Fibroblast of lung (primary cell): ENCODE measurements around the gene TMEM131.

ENCODE experiments used
- EZH2 ChIP-seq: IDR thresholded peaks from 2 replicates; pipeline ENCODE4 v1.5.1; 2012; ENCODE audit warnings: low read length, control low read depth, mild to moderate bottlenecking; ENCODE audit errors: missing control alignments
- TF ChIP-seq, protein P1 (sequence below), 2 donors: IDR thresholded peaks in 1 of 2; conservative IDR thresholded peaks in 1 of 2; 1 replicate in 1 of 2; 2 replicates in 1 of 2; pipeline ENCODE4 v1.5.1; 2011 to 2012; ENCODE audit warnings: low read length in 2 of 2, control low read depth in 1 of 2, inconsistent platforms in 1 of 2, low read depth in 1 of 2, mild to moderate bottlenecking in 1 of 2

DNA sequence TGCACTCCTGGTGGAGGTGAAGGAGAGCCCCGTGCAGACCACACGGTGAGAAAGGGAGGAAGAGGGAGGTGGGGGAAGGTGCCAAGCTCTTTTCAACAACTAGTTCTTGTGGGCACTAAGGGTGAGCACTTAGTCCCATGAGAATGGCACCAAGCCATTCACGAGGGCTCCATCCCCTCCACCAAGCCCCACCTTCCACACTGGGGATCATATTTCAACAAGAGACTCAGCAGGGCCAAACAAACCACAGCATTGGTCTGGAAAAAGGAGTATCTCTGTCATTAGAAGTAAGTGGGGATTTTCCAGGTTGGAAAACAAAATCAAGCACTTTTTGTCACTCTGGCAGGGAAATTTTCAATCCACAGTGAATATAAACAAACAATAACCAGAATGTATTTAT is 244.0 kb downstream of the TMEM131 start:
- TF ChIP-seq, protein P1, sequence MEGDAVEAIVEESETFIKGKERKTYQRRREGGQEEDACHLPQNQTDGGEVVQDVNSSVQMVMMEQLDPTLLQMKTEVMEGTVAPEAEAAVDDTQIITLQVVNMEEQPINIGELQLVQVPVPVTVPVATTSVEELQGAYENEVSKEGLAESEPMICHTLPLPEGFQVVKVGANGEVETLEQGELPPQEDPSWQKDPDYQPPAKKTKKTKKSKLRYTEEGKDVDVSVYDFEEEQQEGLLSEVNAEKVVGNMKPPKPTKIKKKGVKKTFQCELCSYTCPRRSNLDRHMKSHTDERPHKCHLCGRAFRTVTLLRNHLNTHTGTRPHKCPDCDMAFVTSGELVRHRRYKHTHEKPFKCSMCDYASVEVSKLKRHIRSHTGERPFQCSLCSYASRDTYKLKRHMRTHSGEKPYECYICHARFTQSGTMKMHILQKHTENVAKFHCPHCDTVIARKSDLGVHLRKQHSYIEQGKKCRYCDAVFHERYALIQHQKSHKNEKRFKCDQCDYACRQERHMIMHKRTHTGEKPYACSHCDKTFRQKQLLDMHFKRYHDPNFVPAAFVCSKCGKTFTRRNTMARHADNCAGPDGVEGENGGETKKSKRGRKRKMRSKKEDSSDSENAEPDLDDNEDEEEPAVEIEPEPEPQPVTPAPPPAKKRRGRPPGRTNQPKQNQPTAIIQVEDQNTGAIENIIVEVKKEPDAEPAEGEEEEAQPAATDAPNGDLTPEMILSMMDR (conservative IDR thresholded peaks at IDR 0.05 in 1 of 2, IDR thresholded peaks at IDR 0.05 in 1 of 2; ENCODE audit: low read depth in 1 of 2, low read length in 2 of 2) = no peak
- TF ChIP-seq EZH2 = no peak
